Subcutaneous adipose tissue (tissue), 4 donors: ENCODE measurements around the gene RASGRP4. TPM values are rescaled to one million over a fixed set of nuclear protein-coding genes. Genes with fewer than 3 reads are reported as not detected.

ENCODE experiments used
- total RNA-seq, 4 donors: library from RNA; depleted of rRNA; stranded (reverse); fragments of >200 nt; gene quantifications; one replicate each; pipeline ENCODE4 v1.1.0, GENCODE V29; 2016
- TF ChIP-seq, protein P1 (sequence below): fragments of 450-650 bp; IDR thresholded peaks from one replicate; pipeline ENCODE4 v1.5.1; 2016; ENCODE audit warnings: low read depth, mild to moderate bottlenecking, control low read depth, antibody characterized with exemption, moderate library complexity

Gene RASGRP4, protein sequence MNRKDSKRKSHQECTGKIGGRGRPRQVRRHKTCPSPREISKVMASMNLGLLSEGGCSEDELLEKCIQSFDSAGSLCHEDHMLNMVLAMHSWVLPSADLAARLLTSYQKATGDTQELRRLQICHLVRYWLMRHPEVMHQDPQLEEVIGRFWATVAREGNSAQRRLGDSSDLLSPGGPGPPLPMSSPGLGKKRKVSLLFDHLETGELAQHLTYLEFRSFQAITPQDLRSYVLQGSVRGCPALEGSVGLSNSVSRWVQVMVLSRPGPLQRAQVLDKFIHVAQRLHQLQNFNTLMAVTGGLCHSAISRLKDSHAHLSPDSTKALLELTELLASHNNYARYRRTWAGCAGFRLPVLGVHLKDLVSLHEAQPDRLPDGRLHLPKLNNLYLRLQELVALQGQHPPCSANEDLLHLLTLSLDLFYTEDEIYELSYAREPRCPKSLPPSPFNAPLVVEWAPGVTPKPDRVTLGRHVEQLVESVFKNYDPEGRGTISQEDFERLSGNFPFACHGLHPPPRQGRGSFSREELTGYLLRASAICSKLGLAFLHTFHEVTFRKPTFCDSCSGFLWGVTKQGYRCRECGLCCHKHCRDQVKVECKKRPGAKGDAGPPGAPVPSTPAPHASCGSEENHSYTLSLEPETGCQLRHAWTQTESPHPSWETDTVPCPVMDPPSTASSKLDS
- 10 to 100 TPM in 2 of 4 donors, 1 to 10 TPM in 2; 5.5 to 13.1 (median 9.1) TPM for total RNA-seq

DNA sequence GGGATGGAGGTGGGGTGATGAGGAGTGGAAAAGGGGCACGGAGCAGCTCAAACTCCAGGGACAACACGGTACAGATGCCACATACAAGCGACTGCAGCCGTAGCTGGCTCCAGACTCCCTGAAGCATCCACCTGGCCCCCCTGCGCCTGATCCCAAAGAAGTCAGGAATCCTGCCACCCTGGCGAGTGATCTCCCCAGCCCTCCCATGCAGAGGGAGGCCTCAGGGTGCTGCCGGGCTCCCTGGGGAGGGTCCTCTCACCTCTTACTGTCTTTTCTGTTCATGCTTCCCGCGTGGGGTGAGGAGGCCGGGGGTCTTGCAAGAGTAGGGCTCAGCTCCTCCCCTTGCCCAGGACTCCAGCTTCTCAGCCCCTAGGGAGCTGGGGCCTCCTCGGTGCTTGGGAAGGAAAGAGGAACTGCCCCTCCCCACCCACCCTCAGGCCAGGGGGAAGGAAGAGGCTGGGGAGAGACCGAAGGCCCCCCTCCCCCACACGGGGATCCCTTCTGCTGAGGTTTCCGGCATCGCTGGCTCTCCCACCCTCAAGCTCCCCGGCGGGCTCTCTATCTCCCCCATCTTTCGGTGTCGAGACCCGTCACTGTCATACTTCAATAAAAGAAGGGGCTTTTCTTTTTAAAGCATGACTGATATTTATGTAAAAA is at the start of gene RASGRP4:
RASGRP4 (minus strand) TSS at position 410 of the 657 bp plus-strand sequence; CDS start at position 282, 128 bp downstream.
- TF ChIP-seq, protein P1, sequence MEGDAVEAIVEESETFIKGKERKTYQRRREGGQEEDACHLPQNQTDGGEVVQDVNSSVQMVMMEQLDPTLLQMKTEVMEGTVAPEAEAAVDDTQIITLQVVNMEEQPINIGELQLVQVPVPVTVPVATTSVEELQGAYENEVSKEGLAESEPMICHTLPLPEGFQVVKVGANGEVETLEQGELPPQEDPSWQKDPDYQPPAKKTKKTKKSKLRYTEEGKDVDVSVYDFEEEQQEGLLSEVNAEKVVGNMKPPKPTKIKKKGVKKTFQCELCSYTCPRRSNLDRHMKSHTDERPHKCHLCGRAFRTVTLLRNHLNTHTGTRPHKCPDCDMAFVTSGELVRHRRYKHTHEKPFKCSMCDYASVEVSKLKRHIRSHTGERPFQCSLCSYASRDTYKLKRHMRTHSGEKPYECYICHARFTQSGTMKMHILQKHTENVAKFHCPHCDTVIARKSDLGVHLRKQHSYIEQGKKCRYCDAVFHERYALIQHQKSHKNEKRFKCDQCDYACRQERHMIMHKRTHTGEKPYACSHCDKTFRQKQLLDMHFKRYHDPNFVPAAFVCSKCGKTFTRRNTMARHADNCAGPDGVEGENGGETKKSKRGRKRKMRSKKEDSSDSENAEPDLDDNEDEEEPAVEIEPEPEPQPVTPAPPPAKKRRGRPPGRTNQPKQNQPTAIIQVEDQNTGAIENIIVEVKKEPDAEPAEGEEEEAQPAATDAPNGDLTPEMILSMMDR: no peak

DNA sequence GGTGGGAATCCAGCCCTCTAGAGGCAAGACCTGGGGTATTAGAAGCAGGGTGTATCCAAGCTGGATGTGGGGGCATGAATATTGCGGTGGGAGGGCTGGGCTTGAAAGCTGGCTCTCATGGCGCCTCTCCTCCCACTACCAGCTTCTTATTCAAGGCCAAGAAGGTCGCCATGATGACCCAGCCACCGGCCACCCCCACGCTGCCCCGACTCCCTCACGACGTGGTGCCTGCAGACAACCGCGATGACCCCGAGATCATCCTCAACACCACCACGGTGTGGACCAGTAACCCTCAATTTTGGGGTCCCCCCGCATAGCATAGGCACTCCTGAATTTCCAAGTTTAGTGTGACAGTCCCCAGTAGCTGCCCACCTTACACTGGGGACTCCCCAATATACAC is 49.2 kb upstream of the RASGRP4 start:
- TF ChIP-seq, protein P1: no peak

DNA sequence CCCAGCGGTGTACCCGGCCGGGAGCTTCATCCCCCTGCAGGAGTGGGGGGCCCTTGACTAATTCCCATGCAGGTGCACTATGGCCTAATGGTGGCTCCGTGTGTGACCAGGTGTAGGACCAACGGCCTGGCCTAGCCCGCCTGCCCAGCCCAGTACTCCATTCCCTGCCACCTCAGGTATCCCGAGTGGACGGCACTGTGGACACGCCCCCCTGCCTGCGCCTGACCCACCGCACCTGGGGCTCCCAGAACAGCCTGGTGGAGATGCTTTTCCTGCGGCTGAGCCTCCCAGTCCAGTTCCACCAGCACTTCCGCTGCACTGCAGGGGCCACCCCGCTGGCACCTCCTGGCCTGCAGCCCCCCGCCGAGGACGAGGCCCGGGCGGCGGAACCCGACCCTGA is 47.2 kb upstream of the RASGRP4 start:
- TF ChIP-seq, protein P1: no peak

DNA sequence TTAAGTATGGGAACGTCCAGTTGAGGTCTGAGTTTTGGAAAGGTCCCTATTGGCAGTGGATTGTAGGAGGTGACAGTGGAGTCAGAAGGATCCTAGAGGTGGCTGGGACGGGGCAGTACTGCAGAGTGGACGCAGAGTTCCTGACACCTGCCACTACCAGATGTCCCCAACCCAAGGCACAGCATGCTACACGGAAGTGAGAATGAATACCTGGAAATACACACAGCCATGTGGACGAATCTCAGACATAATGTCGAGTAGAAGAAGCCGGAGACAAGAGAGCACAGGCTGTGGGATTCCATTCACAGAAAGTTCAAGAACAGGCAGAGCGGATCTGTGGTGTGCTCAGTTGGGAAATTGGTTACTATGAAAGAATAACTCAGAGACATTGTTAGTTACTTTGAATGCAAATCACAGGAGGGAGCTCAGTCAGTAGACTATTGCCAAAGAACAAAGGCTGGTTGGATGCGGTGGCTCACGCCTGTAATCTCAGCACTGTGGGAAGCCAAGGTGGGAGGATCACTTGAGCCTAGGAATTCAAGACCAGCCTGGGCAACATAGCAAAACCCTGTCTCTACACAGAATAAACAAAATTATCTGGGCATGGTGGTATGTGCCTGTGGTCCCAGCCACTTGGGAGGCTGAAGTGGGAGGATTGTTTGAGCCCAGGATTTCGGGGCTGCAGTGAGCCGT is 44.9 kb upstream of the RASGRP4 start:
- TF ChIP-seq, protein P1: no peak

DNA sequence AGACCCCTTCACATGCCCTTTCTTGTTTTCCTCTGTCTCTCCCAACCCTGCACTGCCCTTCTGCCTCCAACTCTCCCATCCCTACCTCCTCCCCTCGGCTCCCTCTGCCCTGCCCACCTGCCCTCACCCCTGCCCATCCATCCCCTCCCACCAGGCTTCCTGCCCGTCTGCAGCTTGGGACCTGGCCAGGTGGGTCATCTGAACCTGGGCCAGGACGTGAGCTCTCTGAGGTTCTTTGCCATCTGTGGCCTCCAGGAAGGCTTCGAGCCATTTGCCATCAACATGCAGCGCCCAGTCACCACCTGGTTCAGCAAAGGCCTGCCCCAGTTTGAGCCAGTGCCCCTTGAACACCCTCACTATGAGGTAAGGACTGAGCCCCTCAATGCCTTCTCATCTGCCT is 43.1 kb upstream of the RASGRP4 start:
- TF ChIP-seq, protein P1: no peak

DNA sequence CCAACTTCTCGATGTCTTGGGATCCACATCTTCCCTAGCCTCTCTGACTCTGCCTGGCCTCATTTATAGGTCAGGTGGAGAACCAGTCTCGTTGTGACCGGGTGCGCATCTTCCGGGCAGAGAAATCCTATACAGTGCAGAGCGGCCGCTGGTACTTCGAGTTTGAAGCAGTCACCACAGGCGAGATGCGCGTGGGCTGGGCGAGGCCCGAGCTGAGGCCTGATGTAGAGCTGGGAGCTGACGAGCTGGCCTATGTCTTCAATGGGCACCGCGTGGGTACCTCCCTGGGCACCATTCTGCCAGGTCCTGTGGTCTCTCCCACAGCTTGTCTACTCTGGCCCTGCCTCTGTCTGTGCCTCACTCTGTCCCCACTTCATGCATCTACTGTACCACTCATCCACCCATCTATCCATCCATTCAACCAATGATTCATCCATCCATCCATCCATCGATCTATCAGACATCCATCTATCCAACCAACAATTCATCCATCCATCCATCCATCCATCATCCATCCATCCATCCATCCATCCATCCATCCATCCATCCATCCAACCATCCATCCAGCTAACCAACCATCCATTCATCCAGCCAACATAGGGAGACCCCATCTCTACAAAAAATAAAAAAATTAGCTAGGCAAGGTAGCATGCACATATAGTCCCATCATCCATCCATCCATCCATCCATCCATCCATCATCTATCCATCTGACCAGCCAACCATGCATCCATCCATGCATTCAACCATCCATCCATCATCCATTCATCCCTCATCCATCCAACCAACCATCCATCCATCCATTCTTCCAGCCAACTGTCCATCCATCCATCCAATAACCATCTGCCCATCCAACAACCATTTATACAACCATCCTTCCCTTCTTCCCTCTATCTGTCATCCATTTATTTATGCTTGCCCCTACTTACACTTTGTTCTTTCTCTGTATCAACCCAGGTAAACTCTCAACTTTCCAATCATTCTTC is 41.8 kb upstream of the RASGRP4 start:
- TF ChIP-seq, protein P1: no peak
